ENCODE data around the gene KPNA3. TPM values are rescaled to one million over a fixed set of nuclear protein-coding genes. Genes with fewer than 3 reads are reported as not detected.
A peak's percentile ranks its signal among the peaks of the same experiment; 100 is the strongest.

The KPNA3 gene
- total RNA-seq, 1 donor from 2014 or later: 24.9 TPM

DNA sequence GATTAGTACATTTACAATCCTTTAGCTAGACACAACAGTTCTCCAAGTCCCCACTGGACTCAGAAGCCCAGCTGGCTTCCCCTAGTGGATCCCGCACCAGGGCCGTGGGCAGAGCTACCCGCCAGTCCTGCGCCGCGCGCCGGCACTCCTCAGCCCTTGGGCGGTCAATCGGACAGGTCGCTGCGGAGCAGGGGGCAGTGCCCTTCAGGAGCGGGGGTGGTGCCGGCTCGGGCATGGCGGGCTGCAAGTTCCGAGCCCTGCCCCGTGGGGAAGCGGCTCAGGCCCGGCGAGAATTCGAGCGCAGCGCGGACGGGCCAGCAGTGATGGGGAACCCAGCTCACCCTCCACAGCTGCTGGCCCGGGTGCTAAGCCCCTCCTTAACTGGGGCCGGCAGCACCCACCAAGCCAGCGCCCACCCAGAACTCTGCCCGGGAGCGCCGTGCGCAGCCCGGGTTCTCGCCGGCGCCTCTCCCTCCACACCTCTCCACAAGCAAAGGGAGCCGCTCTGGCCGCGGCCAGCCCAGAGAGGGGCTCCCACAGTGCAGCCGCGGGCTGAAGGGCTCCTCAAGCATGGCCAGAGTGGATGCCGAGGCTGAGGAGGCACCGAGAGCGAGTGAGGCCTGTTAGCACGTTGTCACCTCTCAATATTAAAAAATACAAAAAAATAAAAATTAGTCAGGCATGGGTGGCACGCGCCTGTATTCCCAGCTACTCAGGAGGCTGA, 114.1 kb downstream of the KPNA3 start:
- ATAC-seq: no peak

DNA sequence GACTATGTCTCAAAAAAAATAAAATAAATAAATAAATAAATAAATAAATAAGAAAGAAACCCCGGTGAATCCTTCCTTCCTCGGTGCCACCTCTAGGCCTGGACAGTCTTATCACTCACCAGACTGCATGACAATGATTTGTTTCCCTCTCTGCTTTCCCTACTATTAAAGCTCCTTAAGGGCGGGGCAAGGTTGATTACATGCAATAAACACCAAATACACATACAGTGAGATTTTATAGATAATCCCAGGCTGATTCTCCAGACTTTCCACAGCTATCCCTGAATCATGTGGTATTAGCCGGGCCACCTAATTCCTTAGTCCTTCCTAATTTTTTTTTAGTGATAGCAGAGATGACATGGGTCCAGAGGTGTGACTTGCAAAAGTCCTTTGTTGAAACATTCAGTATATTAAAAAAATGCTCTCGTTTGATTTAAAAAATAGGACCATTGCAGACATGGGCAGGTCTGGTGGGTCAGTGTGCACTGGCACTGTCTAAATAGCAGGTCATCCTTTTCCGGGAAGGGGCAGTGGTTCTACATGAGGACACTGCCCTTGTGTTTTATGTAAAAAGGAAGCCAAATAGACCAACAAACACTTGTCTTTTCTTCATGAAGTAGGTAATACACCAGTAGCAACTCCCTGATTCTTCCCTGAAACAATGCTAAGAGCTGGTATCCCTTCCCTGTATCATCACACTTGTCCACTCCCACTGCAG, 115.7 kb downstream of the KPNA3 start:
- ATAC-seq: no peak

DNA sequence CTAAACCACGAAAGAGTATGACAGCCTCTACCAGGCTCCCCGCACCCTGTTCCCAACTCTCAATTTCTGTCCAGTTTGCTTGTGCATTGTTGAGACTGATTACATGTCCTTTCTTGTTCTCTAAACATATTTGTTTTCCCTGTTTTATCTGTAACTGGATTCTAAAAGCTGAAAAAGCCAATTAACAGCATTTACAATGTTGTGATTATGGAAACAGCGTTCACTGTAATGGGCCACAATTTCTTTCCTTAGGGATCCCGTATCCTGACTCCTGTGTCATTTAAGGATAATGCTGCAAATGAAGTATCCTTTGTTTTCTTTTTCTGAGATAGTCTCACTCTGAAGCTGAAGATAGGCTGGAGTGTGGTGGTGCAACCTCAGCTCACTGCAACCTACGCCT, 121.7 kb downstream of the KPNA3 start:
- no peak for ATAC-seq

DNA sequence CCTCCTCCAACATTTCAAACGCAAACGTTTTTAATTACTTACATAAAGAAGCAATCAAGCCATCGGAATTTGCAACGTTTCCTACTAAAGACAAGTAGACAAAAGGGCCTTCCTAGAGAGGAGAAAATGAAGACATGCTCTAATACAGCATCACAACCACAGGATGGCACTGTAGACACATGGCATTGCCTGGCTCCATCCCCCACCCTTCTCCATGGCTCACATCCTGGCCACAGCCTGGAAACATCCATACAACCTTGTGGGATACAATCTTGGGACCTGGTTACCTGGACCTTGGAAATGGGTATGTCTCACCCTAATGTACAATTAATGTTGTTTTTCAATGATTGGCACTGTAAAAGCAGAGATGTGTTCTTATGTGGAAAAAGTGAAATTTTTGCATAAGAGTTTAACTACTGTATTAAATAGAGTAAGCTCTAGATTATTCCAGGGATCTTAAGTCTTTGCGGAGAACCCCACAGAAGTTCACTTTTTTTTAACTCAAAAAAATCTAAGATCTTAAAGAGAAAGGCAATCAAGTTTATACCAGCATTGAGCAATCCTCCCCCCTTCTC, 122.7 kb downstream of the KPNA3 start:
- ATAC-seq: peak; percentile 85

DNA sequence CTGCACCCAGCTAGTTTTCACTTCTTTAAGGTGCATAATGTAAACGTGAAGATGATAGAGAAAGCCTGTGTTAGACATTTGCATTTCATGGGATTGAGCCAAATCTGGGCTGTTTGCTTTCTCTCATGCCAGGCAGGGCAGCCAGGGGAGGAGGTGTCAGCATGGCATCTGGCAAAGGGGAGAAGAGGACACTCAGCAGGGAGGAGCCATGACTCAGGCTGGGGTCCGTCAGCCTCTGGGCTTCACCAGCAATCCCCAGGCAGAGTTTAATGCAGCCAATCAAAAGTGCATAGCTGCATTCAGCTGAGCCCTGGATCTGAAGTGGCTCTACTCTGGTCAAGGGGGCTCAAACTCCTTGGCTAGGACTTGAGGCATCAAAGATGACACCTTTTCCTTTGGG, 124.7 kb downstream of the KPNA3 start:
- peak; percentile 23 for ATAC-seq

DNA sequence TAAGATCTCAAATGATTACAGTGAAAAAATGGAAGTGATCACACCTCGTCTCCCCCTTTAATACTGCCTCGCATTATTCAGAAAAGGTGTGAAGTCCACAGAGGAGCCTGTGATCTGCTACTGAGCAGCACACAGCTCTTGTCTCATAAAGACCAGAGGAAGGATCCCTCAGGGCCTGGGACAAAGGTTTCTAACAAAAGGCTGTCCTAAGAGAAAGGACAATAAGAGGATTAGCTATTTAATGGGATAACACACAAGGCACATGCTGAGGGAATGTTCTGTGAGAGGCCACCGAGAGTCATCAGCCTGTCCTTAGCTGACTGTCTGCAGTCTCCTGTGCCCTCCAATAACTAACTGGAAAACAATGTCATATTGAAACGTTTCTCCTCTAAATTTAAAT, 127.9 kb downstream of the KPNA3 start:
- ATAC-seq: no peak

DNA sequence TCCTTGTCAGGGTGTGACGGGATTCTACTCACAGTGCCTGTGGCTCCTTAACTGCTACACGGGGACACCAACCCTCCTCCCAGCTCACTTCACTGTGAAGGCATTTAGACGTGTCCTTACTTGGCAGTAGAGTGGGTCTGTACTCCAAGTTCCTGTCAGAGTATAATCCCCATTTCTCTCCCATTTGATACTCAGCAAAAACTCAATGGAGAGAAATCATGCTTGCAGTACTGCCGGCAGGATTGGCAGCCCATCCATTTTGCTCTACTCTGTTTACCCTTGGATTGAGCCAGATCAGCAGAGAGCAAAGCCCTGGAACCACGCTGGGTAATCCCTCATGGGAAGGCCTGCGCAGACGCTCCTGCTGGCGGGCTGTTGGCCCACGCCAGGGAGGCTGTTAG, 135.2 kb downstream of the KPNA3 start:
- peak; percentile 87 for ATAC-seq

DNA sequence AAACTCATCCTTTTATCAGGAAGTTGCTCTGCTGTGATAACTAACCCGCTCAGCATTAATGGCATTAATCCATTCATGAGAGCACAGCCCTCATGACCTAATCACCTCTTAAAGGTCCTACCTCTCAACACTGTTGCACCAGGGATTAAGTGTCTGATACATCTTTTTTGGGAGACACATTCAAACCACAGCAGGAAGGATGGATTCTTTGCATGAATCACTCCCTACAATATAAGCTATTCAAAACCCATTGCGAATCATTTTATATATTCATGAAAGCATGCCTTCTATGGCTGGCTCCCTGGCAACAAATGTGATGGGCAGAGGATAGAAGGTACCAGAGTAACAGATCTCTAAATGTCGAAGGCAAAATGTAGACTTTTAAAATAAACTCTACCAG, 136.6 kb downstream of the KPNA3 start:
- peak; percentile 75 for ATAC-seq

DNA sequence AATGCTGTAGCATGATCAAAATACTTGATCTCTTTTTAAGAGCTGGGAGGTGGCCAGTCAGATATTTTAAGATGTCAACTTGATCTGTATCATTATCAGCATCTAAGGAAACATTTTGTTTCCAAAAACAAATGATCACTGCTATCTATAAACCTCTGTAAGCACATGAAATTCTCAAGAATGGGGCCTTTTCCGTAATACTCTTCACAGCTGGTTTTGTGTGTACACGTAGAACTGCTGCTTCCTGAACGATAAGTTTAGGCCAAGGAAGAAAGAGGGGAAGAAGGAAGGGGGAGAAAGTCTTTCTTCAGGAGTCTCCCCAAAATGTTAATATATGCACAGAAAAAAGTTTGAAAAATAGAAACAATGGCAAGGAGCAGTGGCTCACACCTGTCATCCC, 138.5 kb downstream of the KPNA3 start:
- no peak for ATAC-seq

DNA sequence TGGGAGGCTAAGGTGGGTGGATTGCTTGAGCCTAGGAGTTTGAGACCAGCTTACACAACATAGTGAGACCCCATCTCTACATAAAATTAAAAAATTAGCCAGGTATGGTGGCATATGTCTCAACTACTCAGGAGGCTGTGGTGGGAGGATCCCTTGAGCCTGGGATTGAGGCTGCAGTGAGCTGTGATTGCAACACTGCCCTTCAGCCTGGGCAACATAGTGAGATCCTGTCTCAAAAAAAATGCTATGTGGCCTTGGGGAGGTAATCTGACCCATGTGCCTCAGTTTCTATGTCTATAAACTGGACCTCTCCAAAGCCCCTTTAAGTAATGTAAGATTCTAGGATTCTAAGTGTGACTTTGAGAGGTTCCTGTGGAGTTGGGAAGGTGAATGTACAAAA, 139.0 kb downstream of the KPNA3 start:
- ATAC-seq: no peak

DNA sequence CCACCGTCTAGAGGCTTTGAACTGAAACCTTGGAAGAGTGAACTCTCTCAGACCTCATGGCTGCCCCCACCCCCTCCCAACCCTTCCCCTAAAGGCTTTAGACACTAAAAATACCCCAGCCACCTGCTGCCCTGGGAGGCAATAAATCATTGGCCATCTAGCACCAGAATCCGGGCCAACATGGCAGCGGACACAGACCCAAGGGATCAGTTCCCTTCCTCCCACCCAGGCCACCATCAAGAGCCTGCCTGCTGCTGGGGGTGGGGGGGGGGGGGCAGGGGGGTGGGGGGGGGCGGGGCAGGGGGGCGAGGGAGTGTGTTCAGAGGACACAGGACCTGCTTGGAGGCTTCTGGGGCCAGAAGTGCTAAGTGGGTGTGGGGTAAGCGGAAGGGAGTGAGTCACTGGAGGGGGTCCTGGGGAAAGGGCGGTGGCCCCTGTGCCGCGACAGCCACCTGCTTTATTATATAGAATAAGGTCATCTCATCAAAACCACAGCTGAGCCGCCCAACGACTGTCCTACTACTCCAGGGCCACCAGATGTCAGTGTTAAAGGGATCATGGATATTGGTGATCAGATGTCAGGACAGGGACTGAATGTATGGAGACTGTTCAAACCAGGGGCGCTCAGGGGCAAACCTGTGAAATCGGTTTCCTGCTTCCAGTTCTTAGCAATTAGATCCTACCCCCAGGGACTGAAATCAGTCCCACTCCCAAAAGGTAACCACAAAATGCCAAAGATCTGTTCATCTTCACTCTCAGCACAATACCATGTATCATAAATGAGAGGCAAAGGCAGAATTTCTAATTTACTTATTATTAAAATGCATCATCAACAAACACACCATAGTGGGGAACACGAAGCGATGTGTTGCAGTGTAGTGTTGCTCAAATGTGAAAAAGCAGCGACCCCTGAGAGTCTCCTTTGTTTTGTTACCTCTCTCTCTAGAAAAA, 139.9 kb downstream of the KPNA3 start:
- peak; percentile 34 for ATAC-seq

DNA sequence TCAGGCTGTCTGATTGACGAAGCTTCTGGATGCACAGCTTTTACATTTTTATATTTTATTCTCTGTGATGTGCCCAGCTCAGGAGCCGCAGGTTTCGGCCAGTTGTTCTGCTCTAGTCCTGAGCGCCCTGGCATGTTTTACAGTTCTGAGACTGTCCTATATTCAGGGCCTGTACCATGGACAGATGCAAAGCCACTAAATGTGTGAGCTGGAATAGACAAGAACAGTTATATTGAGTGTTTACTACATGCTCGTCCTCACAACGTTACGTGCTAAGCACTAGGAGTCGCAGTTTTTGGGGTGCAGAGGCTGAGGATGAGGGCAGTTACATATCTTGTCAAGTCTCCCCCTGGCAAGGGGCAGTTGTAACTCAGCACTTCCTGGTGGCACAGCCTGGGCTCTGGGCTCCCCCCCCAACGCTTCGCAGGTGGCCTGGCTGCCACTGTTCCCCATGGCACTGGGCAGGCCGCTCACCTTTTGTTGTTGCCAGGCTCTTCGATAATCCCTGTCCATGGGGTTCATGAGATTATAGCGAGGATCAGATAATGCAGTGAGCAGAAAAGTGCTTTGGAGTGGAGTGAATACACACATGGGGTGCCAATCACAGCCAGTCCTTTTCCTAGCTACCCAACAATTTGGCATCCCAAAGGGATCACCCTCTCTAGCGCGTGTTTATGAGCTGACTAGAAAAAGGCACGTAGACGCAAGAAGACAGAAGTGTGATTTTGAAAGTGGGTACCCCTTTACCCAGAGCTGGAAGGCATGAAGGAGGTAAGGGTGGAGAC, 140.7 kb downstream of the KPNA3 start:
- ATAC-seq: no peak

DNA sequence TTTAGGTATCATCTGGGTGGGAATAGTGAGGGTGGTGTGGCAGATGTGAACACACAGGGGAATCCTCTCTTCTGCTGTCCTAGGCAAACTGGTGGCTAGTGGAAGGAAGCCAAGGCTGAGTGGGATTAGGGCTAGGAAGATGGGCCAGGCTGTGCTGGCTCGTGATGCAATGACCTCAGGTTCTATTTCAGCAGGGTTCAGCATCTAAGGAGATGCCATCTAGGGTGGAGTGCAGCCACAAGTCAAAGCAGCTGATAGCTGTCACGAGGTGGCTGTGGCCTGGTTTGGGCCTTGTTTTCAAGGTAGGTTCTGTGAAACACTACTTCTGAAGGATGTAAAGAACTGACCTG, 142.5 kb downstream of the KPNA3 start:
- ATAC-seq: no peak

Other genes starting within 250 kb of the KPNA3 start
- 4.5 TPM for gene RCBTB1, start 207.1 kb downstream of the KPNA3 start, total RNA-seq
- gene ARL11, start 164.2 kb downstream of the KPNA3 start, total RNA-seq: 1.2 TPM
- gene EBPL, start 101.2 kb downstream of the KPNA3 start, total RNA-seq: 81.5 TPM
- 8.3 TPM for gene SPRYD7, start 143.7 kb upstream of the KPNA3 start, total RNA-seq
- gene TRIM13, start 204.4 kb upstream of the KPNA3 start, total RNA-seq: 30.2 TPM
- gene KCNRG, start 222.8 kb upstream of the KPNA3 start, total RNA-seq: 0.68 TPM